Endothelial cell of umbilical vein (primary cell): Measurements from ENCODE around the gene UBE2Q1.

ENCODE experiments used
- EZH2 ChIP-seq: IDR thresholded peaks from 2 replicates; pipeline ENCODE4 v1.6.1; 2012; ENCODE audit warnings: borderline replicate concordance, low read depth, mild to moderate bottlenecking, moderate library complexity, low read length, inconsistent platforms; ENCODE audit not compliant: severe bottlenecking
- GATA2 ChIP-seq: IDR thresholded peaks from 2 replicates; pipeline ENCODE4 v1.7.0; 2011; ENCODE audit warnings: low read depth, mild to moderate bottlenecking, moderate library complexity, mixed read lengths, low read length; ENCODE audit not compliant: insufficient read length, insufficient read depth
- MYC ChIP-seq: IDR thresholded peaks from one replicate; pipeline ENCODE4 v1.6.1; 2011; ENCODE audit warnings: mild to moderate bottlenecking, low read depth, low read length
- POLR2A ChIP-seq: IDR thresholded peaks from 2 replicates; pipeline ENCODE4 v1.6.1; 2012; ENCODE audit warnings: low read depth, mild to moderate bottlenecking, control low read depth, low read length
- POLR2AphosphoS5 ChIP-seq: IDR thresholded peaks from 2 replicates; pipeline ENCODE4 v1.6.1; 2012; ENCODE audit warnings: low read depth, mild to moderate bottlenecking, control low read depth, low read length, moderate library complexity; ENCODE audit not compliant: insufficient read depth
- TF ChIP-seq, protein P1 (sequence below), 2 donors: IDR thresholded peaks; 1 replicate in 1 of 2; 2 replicates in 1 of 2; pipeline ENCODE4 v1.5.1; 2011; ENCODE audit warnings: low read length in 2 of 2, mild to moderate bottlenecking in 2 of 2, moderate library complexity in 2 of 2, control low read depth in 1 of 2, inconsistent platforms in 1 of 2, low read depth in 1 of 2; ENCODE audit not compliant: insufficient read depth in 1 of 2; ENCODE audit errors: extremely low read depth in 1 of 2

DNA sequence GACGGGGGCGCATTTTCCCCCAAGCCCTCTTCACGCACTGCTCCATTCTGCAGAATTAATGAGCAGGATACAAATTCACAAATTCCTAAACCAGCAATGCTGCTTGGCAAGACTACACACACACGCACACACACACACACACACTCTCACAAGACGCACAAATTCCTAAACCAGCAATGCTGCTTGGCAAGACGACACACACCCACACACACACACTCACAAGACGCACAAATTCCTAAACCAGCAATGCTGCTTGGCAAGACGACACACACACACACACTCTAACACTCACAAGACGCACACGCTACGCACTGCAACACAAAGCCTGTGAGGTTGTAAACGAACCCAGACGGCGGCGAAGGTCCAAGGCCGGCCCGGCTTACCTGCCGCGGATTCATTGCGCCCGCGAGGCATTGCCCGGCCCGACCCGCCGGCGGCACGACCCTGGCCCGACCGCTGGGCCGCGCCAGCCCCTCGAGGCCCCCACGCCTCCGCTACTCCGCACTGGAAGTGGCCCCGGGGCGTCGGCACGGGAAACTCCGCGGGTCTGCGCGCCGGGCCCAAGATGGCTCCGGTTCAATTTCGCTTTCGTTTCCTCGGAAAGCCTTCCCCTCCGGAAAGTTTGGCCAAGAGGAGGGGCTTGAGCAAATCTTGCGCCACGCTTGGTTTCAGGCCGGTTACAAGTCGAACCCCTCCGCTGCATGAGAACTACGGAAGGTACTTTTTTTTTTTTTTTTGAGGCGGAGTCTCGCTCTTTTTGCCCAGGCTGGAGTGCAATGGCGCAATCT lies 49.3 kb upstream of the UBE2Q1 start, which contains the start of gene ADAR:
- TF ChIP-seq POLR2AphosphoS5 (peak; percentile 13), POLR2A (no peak), MYC (no peak), GATA2 (no peak), EZH2 (no peak)
- TF ChIP-seq, protein P1, sequence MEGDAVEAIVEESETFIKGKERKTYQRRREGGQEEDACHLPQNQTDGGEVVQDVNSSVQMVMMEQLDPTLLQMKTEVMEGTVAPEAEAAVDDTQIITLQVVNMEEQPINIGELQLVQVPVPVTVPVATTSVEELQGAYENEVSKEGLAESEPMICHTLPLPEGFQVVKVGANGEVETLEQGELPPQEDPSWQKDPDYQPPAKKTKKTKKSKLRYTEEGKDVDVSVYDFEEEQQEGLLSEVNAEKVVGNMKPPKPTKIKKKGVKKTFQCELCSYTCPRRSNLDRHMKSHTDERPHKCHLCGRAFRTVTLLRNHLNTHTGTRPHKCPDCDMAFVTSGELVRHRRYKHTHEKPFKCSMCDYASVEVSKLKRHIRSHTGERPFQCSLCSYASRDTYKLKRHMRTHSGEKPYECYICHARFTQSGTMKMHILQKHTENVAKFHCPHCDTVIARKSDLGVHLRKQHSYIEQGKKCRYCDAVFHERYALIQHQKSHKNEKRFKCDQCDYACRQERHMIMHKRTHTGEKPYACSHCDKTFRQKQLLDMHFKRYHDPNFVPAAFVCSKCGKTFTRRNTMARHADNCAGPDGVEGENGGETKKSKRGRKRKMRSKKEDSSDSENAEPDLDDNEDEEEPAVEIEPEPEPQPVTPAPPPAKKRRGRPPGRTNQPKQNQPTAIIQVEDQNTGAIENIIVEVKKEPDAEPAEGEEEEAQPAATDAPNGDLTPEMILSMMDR (IDR thresholded peaks at IDR 0.05; ENCODE audit: extremely low read depth in 1 of 2, insufficient read depth in 1 of 2, low read depth in 1 of 2, low read length in 2 of 2): no peak
